HEK293 (cell line): Measurements from ENCODE around the gene PROM2.
"Not testable (repeated sequence)": the region's sequence is repeated elsewhere in the genome, so short reads cannot be mapped to it uniquely, and the experiment has no call there.

Experiments used
- ATF2 ChIP-seq: fragments of 450-650 bp; formaldehyde crosslinking; IDR thresholded peaks from 2 replicates; pipeline ENCODE4 v1.5.1; 2016; ENCODE audit warnings: missing biosample characterization, missing genetic modification characterization, low read depth
- BCL11A ChIP-seq: fragments of 450-650 bp; formaldehyde crosslinking; IDR thresholded peaks from 2 replicates; pipeline ENCODE4 v1.5.1; 2016; ENCODE audit warnings: low read depth, missing biosample characterization, missing genetic modification characterization
- ZNF132 ChIP-seq: fragments of 450-650 bp; formaldehyde crosslinking; IDR thresholded peaks from 2 replicates; pipeline ENCODE4 v1.5.1; 2017; ENCODE audit warnings: missing biosample characterization, missing genetic modification characterization, borderline replicate concordance
- ZNF37A ChIP-seq: fragments of 450-650 bp; IDR thresholded peaks from 2 replicates; pipeline ENCODE4 v1.5.1; 2018; ENCODE audit warnings: missing biosample characterization, missing genetic modification characterization
- ZNF544 ChIP-seq: fragments of 450-650 bp; formaldehyde crosslinking; IDR thresholded peaks from 2 replicates; pipeline ENCODE4 v1.5.0; 2017; ENCODE audit warnings: missing biosample characterization, missing genetic modification characterization
- ZNF792 ChIP-seq: fragments of 450-650 bp; formaldehyde crosslinking; IDR thresholded peaks from 2 replicates; pipeline ENCODE4 v1.5.1; 2016; ENCODE audit warnings: missing biosample characterization, missing genetic modification characterization

GRCh38 chr2:95269745-95270144, 4.5 kb upstream of the PROM2 start:
- not testable (repeated sequence) for TF ChIP-seq ZNF37A (tag by site-specific recombination); BCL11A; ZNF132 (tag by site-specific recombination); ATF2 (tag by site-specific recombination); ZNF792; ZNF544
